ENCODE data around the gene TMEM232.

The TMEM232 gene

GRCh38 chr5:110525762-110526161 is 200.7 kb downstream of the TMEM232 start:
- DNase-seq (ENCODE audit: low read depth in 1 of 2, low spot score in 1 of 2) = no peak

- no peak for DNase-seq (ENCODE audit: low read depth in 1 of 2, low spot score in 1 of 2)
Measured at GRCh38 chr5:110517396-110517795, 209.1 kb downstream of the TMEM232 start.

- no peak for DNase-seq (ENCODE audit: low read depth in 1 of 2, low spot score in 1 of 2)
Measured at GRCh38 chr5:110514030-110514429, 212.4 kb downstream of the TMEM232 start.

GRCh38 chr5:110512266-110512665 is 214.2 kb downstream of the TMEM232 start:
- DNase-seq (ENCODE audit: low read depth in 1 of 2, low spot score in 1 of 2) = no peak

DNA sequence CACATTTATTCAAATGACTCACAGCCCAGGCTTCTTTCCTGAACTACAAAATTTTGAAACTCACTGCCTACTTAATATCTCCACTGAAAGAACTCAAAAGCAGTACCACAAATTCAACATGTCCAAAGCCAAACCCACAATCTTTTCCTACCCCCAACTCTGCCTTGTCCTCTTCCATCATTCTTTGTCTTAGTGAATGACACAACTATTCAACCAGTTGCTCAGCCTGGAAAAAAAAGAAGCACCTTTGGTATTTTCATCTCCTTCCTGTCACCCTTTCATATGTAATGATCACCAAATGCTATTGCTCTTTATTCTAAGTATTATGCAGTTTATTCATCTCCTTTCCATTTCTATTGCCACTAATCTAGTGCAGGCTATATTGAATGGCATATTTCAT is 216.3 kb downstream of the TMEM232 start:
- DNase-seq (ENCODE audit: low read depth in 1 of 2, low spot score in 1 of 2) = no peak

DNA sequence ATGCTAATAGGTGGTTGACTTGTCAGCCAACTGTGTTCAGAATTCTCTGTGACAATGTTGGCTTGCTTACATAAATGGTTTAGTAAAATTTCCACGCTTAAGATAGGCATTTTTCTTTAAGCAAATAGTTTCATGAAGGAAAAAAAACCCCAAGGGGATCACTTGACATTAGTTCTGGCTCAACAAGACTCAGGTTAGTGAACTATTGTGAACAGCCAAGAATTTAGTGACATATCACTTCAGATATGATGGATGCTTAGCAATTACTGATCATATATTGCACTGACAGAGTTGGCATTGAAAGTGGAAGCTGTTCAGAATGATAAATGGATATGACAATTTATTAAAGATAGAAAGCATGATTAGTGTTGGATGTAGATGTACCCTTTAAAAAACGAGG is 218.5 kb downstream of the TMEM232 start:
- DNase-seq (ENCODE audit: low read depth in 1 of 2, low spot score in 1 of 2) = no peak

DNA sequence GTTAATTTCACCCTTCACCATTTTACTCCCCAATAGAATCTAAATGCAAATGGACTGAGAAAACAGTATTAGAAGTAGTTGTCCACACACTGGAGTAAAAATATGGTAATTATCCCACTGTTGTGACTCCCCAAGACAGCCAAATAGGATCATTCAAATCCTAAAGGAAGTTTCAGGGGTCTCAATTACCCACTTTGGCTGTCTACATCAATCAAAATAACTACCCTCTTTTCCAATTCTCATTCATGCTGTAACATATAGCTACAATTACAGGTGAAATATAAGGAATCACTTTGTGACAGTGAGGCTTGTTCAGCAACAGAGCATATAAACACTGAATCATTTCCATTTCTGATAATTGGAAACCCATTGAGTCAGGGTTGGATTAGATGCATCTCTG is 220.1 kb downstream of the TMEM232 start:
- DNase-seq (ENCODE audit: low read depth in 1 of 2, low spot score in 1 of 2) = no peak

DNA sequence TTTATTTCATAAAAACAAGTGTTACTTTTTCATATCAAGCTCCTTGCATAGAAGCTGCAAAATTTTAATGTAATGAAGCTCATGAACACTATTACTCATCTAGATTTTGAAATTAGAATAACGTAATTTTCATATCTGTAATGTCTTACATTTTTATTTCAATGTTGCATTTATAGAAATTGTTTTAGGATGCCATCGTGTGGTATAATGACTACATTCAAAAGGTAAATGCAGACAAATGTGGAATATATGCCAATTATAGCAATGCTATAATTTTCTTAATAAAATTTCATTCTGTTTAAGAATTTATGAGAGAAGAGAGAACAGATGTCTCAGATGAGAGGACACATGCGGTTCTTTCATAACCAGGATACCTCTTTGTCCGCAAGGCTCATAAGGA is 230.2 kb downstream of the TMEM232 start:
- DNase-seq (ENCODE audit: low read depth in 1 of 2, low spot score in 1 of 2) = no peak

GRCh38 chr5:110492446-110492845 is 234.0 kb downstream of the TMEM232 start:
- DNase-seq (ENCODE audit: low read depth in 1 of 2, low spot score in 1 of 2) = no peak

DNA sequence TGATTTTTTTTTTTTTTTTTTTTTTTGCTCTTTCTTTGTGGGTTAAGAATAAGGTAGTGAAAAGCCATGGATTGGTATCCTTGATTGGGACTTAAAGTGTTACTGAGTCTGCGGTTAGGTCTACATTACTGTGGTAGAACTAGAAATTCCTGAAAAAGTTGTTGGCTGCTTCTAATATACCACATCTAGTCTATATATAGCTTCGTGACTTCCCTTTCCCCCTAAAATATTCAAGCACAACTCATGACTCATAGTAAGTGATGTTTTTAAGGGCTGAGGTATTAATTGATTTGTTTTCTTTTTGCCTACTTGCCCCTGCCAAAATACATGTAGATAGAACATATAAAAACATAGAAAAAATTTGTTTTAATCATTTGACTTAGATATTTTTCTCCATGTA is 247.6 kb downstream of the TMEM232 start:
- no peak for DNase-seq (ENCODE audit: low read depth in 1 of 2, low spot score in 1 of 2)

GRCh38 chr5:110477911-110478310 is 248.6 kb downstream of the TMEM232 start:
- no peak for DNase-seq (ENCODE audit: low read depth in 1 of 2, low spot score in 1 of 2)

DNA sequence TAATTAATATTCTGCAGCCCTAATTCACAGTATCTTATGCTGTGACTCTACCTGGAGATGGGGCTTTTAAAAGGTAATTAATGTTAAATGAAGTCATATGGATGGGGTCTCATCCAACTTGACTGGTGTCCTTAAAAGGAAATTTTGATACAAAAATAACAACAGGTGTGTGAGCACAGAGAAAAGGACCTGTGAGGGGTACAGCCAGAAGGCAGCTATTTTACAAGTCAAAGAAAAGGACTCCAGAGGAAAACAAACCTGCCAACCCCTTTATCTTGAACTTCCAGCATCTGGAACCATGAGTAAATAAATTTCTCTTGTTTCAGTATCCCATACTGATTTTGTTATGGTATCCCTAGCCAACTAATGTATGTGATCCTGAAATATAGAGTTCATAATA is 250.3 kb downstream of the TMEM232 start:
- DNase-seq (ENCODE audit: low read depth in 1 of 2, low spot score in 1 of 2) = no peak

DNA sequence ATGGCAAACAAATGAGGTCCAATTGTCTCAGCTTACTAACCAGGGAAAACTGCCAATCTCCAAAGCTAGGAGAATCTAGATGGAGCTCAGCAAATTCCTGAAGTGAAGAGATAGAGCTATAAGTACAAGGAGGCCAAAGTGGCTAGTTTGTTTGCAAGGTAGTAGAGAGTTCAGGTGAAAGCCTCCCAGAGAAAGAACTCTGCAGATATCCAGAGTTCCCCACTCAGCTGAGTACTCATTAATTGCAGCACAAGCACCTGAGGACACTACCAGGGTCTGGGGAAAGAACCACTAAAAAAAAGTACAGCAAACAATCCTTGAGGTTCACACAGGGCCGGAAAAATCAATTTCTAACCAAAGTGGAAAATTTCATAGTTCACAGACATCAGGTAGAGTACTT is 250.9 kb downstream of the TMEM232 start:
- no peak for DNase-seq (ENCODE audit: low read depth in 1 of 2, low spot score in 1 of 2)

DNA sequence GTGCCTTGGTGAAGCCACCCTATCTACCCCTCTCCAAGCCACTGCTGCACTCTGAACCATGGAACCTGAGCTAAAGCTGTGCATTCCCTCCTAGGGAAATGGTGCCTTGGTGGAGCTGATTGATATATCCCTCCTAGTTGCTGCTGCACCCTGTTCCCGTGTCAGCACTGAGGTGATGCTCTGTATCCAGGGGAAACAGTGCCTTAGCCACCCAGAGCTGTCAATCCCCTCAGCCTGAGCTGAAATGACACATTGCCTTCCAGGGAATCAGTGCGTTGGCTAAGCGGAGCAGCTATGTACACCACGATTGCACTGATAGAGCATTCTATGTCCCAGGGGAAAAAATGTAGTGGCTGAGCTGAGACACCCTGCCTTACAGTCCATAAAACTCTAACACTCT is 257.0 kb downstream of the TMEM232 start:
- DNase-seq (ENCODE audit: low read depth in 1 of 2, low spot score in 1 of 2) = no peak

- no peak for DNase-seq (ENCODE audit: low read depth in 1 of 2, low spot score in 1 of 2)
Measured at GRCh38 chr5:110463106-110463505, 263.4 kb downstream of the TMEM232 start.

DNA sequence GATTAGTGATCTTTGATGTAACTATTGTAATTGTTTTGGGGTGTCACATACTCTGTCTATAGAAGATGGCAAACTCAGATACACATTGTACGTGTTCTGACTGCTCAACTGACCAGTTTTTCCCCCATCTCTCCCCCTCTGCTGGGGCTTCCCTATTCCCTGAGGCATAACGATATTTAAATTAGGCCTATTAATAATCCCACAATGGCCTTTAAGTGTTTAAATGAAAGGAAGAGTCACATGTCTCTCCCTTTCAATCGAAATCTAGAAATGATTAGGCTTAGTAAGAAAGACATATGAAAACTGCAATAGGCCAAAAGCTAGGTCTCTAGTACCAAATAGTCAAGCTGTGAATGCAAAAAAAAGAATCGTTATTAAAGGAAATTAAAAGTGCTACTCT is 265.6 kb downstream of the TMEM232 start:
- no peak for DNase-seq (ENCODE audit: low read depth in 1 of 2, low spot score in 1 of 2)

- DNase-seq (ENCODE audit: low read depth in 1 of 2, low spot score in 1 of 2) = no peak
Measured at GRCh38 chr5:110458313-110458712, 268.2 kb downstream of the TMEM232 start.

DNA sequence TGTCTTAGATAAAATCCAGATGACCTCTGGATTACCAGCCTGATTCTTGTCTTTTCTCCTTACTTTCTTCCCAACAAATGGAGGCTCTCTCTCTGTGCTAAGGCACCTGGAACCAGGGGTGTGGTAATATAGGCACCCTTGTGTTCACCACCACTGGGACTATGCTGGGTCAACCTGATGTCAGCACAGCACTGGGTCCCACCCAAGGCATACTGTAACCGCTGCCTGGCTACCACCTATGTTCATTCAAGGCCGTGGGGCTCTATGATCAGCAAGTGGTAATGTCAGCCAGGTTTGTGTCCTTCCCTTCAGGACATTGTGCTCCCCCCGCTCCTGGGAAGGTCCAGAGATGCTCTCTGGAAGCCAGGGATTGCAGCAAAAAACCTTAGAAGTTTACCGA is 283.6 kb downstream of the TMEM232 start:
- DNase-seq (ENCODE audit: low read depth in 1 of 2, low spot score in 1 of 2) = no peak

GRCh38 chr5:110441035-110441434 is 285.4 kb downstream of the TMEM232 start:
- no peak for DNase-seq (ENCODE audit: low read depth in 1 of 2, low spot score in 1 of 2)

GRCh38 chr5:110440058-110440457 is 286.4 kb downstream of the TMEM232 start:
- no peak for DNase-seq (ENCODE audit: low read depth in 1 of 2, low spot score in 1 of 2)

- no peak for DNase-seq (ENCODE audit: low read depth in 1 of 2, low spot score in 1 of 2)
Measured at GRCh38 chr5:110439296-110439695, 287.2 kb downstream of the TMEM232 start.

DNA sequence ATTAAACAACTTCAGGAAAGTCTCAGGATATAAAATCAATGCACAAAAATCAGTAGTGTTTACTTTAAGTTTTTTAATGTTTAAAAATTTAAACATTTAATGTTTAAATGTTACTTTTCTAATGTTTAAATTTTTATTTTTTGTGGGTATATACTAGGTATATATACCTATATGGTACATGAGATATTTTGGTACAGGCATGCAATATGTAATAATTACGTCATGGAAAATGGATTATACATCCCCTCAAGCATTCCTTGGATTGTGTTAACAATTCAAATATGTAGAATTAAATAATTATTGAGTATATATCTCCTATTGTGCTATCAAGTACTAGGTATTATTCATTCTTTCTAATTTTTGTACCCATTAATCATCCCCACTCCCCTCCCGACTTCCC is 291.3 kb downstream of the TMEM232 start:
- no peak for DNase-seq (ENCODE audit: low read depth in 1 of 2, low spot score in 1 of 2)

GRCh38 chr5:110431603-110432002 is 294.9 kb downstream of the TMEM232 start:
- DNase-seq (ENCODE audit: low read depth in 1 of 2, low spot score in 1 of 2) = no peak

- DNase-seq (ENCODE audit: low read depth in 1 of 2, low spot score in 1 of 2) = no peak
Measured at GRCh38 chr5:110414360-110414759, 312.1 kb downstream of the TMEM232 start.

Measured in stimulated activated CD4-positive, alpha-beta T cell treated with anti-CD3 and anti-CD28 coated beads, Interleukin-15, amount 100 ng/mL, for 1 hour (primary cell).